Osteocyte (in vitro differentiated cells): Measurements from ENCODE around the gene MPZL2. TPM values are rescaled to one million over a fixed set of nuclear protein-coding genes. Genes with fewer than 3 reads are reported as not detected.

Experiments
- DNase-seq: peaks from one replicate; pipeline ENCODE4 v3.0.0; 2021; ENCODE audit warnings: mixed read lengths; ENCODE audit not compliant: unreplicated experiment; ENCODE audit errors: extremely low spot score
- H3K27ac Mint-ChIP-seq: one replicate; pipeline ENCODE4 v1.8.0; 2021; ENCODE audit warnings: mild to moderate bottlenecking, mixed read lengths; ENCODE audit not compliant: unreplicated experiment
- H3K27me3 Mint-ChIP-seq: one replicate; pipeline ENCODE4 v1.8.0; 2021; ENCODE audit warnings: mixed read lengths; ENCODE audit not compliant: unreplicated experiment
- H3K36me3 Mint-ChIP-seq: one replicate; pipeline ENCODE4 v1.8.0; 2021; ENCODE audit warnings: mixed read lengths; ENCODE audit not compliant: unreplicated experiment
- H3K4me1 Mint-ChIP-seq: one replicate; pipeline ENCODE4 v1.8.0; 2021; ENCODE audit warnings: mixed read lengths; ENCODE audit not compliant: unreplicated experiment
- H3K4me3 Mint-ChIP-seq: one replicate; pipeline ENCODE4 v1.8.0; 2021; ENCODE audit warnings: mild to moderate bottlenecking, moderate library complexity, mixed read lengths; ENCODE audit not compliant: unreplicated experiment
- H3K9me3 Mint-ChIP-seq: one replicate; pipeline ENCODE4 v1.8.0; 2021; ENCODE audit warnings: mixed read lengths; ENCODE audit not compliant: unreplicated experiment
- total RNA-seq: library from RNA; stranded (reverse); gene quantifications from 2 replicates; pipeline ENCODE4 v1.2.1, GENCODE V29; 2021
- TF ChIP-seq, protein P1 (sequence below): fragments of 200-600 bp; sonication (generic); IDR thresholded peaks from 2 replicates; pipeline ENCODE4 v1.5.0; 2021; ENCODE audit warnings: antibody characterized with exemption, mild to moderate bottlenecking, moderate library complexity

The MPZL2 gene
- total RNA-seq, 1 donor from 2014 or later = not detected

DNA sequence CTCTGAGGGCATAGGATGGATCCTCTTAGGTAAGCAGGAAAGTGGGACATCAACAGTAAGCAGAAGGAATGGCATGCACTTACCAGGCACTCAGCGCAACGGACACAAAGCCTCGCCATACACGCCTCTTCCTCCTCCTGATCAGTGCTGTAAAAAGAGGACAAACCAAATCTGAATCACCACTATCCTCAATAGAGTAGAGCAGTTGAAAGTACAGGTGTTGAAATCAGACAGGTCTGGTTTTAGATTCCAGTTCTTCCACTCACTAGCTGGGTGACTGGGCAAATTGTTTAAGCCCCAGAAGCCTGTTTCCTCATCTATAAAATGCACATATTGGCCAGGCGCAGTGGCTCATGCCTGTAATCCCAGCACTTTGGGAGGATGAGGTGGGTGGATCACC lies 30.7 kb downstream of the MPZL2 start:
- Mint-ChIP-seq H3K4me3 (no peak overlapping the region), H3K36me3 (no peaks in the 10 kb centered on the region), H3K4me1 (no peaks in the 10 kb centered on the region), H3K27me3 (peaks cover 23% of the 10 kb centered on the region), H3K27ac (no peak overlapping the region), H3K9me3 (no peaks in the 10 kb centered on the region)
- TF ChIP-seq, protein P1, sequence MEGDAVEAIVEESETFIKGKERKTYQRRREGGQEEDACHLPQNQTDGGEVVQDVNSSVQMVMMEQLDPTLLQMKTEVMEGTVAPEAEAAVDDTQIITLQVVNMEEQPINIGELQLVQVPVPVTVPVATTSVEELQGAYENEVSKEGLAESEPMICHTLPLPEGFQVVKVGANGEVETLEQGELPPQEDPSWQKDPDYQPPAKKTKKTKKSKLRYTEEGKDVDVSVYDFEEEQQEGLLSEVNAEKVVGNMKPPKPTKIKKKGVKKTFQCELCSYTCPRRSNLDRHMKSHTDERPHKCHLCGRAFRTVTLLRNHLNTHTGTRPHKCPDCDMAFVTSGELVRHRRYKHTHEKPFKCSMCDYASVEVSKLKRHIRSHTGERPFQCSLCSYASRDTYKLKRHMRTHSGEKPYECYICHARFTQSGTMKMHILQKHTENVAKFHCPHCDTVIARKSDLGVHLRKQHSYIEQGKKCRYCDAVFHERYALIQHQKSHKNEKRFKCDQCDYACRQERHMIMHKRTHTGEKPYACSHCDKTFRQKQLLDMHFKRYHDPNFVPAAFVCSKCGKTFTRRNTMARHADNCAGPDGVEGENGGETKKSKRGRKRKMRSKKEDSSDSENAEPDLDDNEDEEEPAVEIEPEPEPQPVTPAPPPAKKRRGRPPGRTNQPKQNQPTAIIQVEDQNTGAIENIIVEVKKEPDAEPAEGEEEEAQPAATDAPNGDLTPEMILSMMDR = no peak
- no peak for DNase-seq

DNA sequence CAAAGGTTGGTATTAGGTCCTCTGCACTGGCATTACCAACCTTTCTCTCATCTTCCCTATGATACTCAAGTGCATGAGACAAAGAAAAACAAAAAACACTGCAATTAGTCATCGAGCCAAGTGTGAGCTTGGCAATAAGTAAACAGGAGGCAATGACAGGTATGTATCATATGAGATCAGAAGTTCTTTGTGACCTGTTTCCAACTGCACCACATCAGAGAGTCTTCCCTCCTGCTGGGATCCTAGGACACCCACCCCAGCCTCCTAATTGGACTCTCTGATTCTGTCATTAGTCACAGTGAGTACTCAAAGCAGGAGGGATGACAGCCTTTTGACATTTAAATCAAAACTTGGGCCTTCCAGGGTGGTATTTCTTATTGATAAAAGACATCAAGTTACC lies 31.4 kb downstream of the MPZL2 start:
- no peak overlapping the region for H3K4me3 Mint-ChIP-seq
- no peaks in the 10 kb centered on the region for H3K9me3 Mint-ChIP-seq
- H3K4me1 Mint-ChIP-seq = no peaks in the 10 kb centered on the region
- TF ChIP-seq, protein P1 = no peak
- H3K36me3 Mint-ChIP-seq = no peaks in the 10 kb centered on the region
- H3K27ac Mint-ChIP-seq = no peak overlapping the region
- DNase-seq = no peak
- peaks cover 23% of the 10 kb centered on the region for H3K27me3 Mint-ChIP-seq

DNA sequence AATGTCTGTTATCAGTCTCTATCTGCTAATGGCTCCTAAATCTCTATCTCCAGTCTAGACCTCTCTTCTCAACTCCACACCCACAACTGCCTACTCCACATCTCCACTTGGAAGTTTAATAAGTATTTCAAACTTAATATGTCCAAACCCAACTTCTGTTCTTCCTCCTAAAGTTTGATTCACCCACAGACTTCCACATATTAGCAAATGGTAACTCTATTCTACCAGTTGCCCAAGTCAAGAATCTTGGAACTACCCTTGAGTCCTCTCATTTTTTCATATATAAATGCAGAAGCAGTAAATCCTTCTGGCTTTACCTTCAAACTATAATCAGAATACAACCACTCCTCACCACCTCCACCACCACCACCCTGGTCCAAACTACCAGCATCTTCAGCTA lies 32.6 kb downstream of the MPZL2 start:
- H3K27ac Mint-ChIP-seq = no peak overlapping the region
- TF ChIP-seq, protein P1 = no peak
- DNase-seq = no peak
- H3K9me3 Mint-ChIP-seq = no peaks in the 10 kb centered on the region
- H3K4me3 Mint-ChIP-seq = no peak overlapping the region
- no peaks in the 10 kb centered on the region for H3K4me1 Mint-ChIP-seq
- H3K36me3 Mint-ChIP-seq = no peaks in the 10 kb centered on the region
- peaks cover 22% of the 10 kb centered on the region for H3K27me3 Mint-ChIP-seq

- Mint-ChIP-seq H3K4me1 (no peaks in the 10 kb centered on the region), H3K27ac (no peak overlapping the region), H3K9me3 (no peaks in the 10 kb centered on the region), H3K4me3 (no peak overlapping the region), H3K27me3 (peaks cover 19% of the 10 kb centered on the region), H3K36me3 (no peaks in the 10 kb centered on the region)
- TF ChIP-seq, protein P1 = no peak
- DNase-seq = no peak
These were observed 34.0 kb downstream of the MPZL2 start for GRCh38 chr11:118230088-118230487.

GRCh38 chr11:118229274-118229847 lies 34.7 kb downstream of the MPZL2 start:
- Mint-ChIP-seq H3K27ac (no peak overlapping the region), H3K9me3 (no peaks in the 10 kb centered on the region), H3K36me3 (no peaks in the 10 kb centered on the region), H3K4me3 (no peak overlapping the region), H3K4me1 (no peaks in the 10 kb centered on the region), H3K27me3 (peaks cover 16% of the 10 kb centered on the region)
- TF ChIP-seq, protein P1 = no peak
- no peak for DNase-seq
